Duodenal mucosa (tissue), 2 donors: Measurements from ENCODE around the gene INAFM1.

Experiments
- H3K27ac ChIP-seq: one replicate; pipeline ENCODE4 v1.7.0; 2013; ENCODE audit warnings: low read depth, low read length
- H3K27me3 ChIP-seq, 2 donors: one replicate each; pipeline ENCODE4 v1.7.0; 2013; ENCODE audit warnings: low read length in 2 of 2, control low read depth in 1 of 2; ENCODE audit not compliant: insufficient read depth in 2 of 2, control insufficient read depth in 1 of 2
- H3K36me3 ChIP-seq, 2 donors: one replicate each; pipeline ENCODE4 v1.7.0; 2013; ENCODE audit warnings: low read length in 2 of 2, control low read depth in 1 of 2; ENCODE audit not compliant: insufficient read depth in 2 of 2, control insufficient read depth in 1 of 2
- H3K4me1 ChIP-seq, 2 donors: one replicate each; pipeline ENCODE4 v1.7.0; 2013; ENCODE audit warnings: low read length in 2 of 2, control low read depth in 1 of 2; ENCODE audit not compliant: insufficient read depth in 2 of 2, control insufficient read depth in 1 of 2
- H3K4me3 ChIP-seq, 2 donors: one replicate each; pipeline ENCODE4 v1.7.0; 2013; ENCODE audit warnings: low read length in 2 of 2, low read depth in 1 of 2
- H3K9ac ChIP-seq, 2 donors: one replicate each; pipeline ENCODE4 v1.7.0; 2013; ENCODE audit warnings: low read length in 2 of 2, low read depth in 1 of 2
- H3K9me3 ChIP-seq, 2 donors: one replicate each; pipeline ENCODE4 v1.7.0; 2013; ENCODE audit warnings: low read length in 2 of 2, control low read depth in 1 of 2; ENCODE audit not compliant: control insufficient read depth in 1 of 2

The INAFM1 gene

GRCh38 chr19:47310323-47310722 is 35.6 kb downstream of the INAFM1 start:
- H3K36me3 ChIP-seq = no peaks in the 10 kb centered on the region
- no peaks in the 10 kb centered on the region for H3K27me3 ChIP-seq
- H3K9ac ChIP-seq = no peak overlapping the region
- H3K4me1 ChIP-seq = peaks cover 2% of the 10 kb centered on the region in 2 donors
- H3K4me3 ChIP-seq = no peak overlapping the region
- H3K27ac ChIP-seq = no peak overlapping the region
- no peaks in the 10 kb centered on the region for H3K9me3 ChIP-seq

- H3K4me3 ChIP-seq = no peak overlapping the region
- H3K9ac ChIP-seq = no peak overlapping the region
- H3K4me1 ChIP-seq = no peaks in the 10 kb centered on the region
- no peaks in the 10 kb centered on the region for H3K36me3 ChIP-seq
- H3K9me3 ChIP-seq = no peaks in the 10 kb centered on the region
- H3K27ac ChIP-seq = no peak overlapping the region
- no peaks in the 10 kb centered on the region for H3K27me3 ChIP-seq
Observed at GRCh38 chr19:47310819-47311218, 36.1 kb downstream of the INAFM1 start.

- no peak overlapping the region for H3K27ac ChIP-seq
- no peak overlapping the region for H3K9ac ChIP-seq
- no peaks in the 10 kb centered on the region for H3K36me3 ChIP-seq
- no peaks in the 10 kb centered on the region for H3K27me3 ChIP-seq
- no peaks in the 10 kb centered on the region for H3K4me1 ChIP-seq
- no peaks in the 10 kb centered on the region for H3K9me3 ChIP-seq
- H3K4me3 ChIP-seq = no peak overlapping the region
Observed at GRCh38 chr19:47312366-47313006, 37.8 kb downstream of the INAFM1 start.

- Histone ChIP-seq H3K27me3 (no peaks in the 10 kb centered on the region), H3K4me1 (no peaks in the 10 kb centered on the region), H3K9ac (no peak overlapping the region), H3K27ac (no peak overlapping the region), H3K36me3 (no peaks in the 10 kb centered on the region), H3K9me3 (no peaks in the 10 kb centered on the region), H3K4me3 (no peak overlapping the region)
Observed at GRCh38 chr19:47313754-47314295, 39.1 kb downstream of the INAFM1 start.

- no peak overlapping the region for H3K27ac ChIP-seq
- peaks cover 0 to 4% of the 10 kb centered on the region in 2 donors for H3K27me3 ChIP-seq
- no peaks in the 10 kb centered on the region for H3K4me1 ChIP-seq
Observed at GRCh38 chr19:47315125-47315821, 40.6 kb downstream of the INAFM1 start.

GRCh38 chr19:47316513-47316912 is 41.8 kb downstream of the INAFM1 start:
- no peak overlapping the region for H3K27ac ChIP-seq
- H3K9me3 ChIP-seq = no peaks in the 10 kb centered on the region
- no peaks in the 10 kb centered on the region for H3K36me3 ChIP-seq
- H3K4me3 ChIP-seq = no peak overlapping the region
- H3K27me3 ChIP-seq = peaks cover 0 to 4% of the 10 kb centered on the region in 2 donors
- no peak overlapping the region for H3K9ac ChIP-seq
- H3K4me1 ChIP-seq = no peaks in the 10 kb centered on the region

More at GRCh38 chr19:47315125-47315821, 40.6 kb downstream of the INAFM1 start:
- H3K4me3 ChIP-seq = no peak overlapping the region
- H3K9me3 ChIP-seq = no peaks in the 10 kb centered on the region
- no peaks in the 10 kb centered on the region for H3K36me3 ChIP-seq
- H3K9ac ChIP-seq = no peak overlapping the region

- no peak overlapping the region for H3K4me3 ChIP-seq
- H3K27ac ChIP-seq = no peak overlapping the region
- no peak overlapping the region for H3K9ac ChIP-seq
- peaks cover 0 to 3% of the 10 kb centered on the region in 2 donors for H3K4me1 ChIP-seq
- H3K27me3 ChIP-seq = peaks cover 0 to 4% of the 10 kb centered on the region in 2 donors
- no peaks in the 10 kb centered on the region for H3K9me3 ChIP-seq
- H3K36me3 ChIP-seq = no peaks in the 10 kb centered on the region
Observed at GRCh38 chr19:47319923-47320871, 45.5 kb downstream of the INAFM1 start.

- H3K27ac ChIP-seq = no peak overlapping the region
- H3K9ac ChIP-seq = no peak overlapping the region
- H3K36me3 ChIP-seq = no peaks in the 10 kb centered on the region
- no peaks in the 10 kb centered on the region for H3K9me3 ChIP-seq
- H3K4me1 ChIP-seq = peaks cover 0 to 3% of the 10 kb centered on the region in 2 donors
- no peak overlapping the region for H3K4me3 ChIP-seq
- H3K27me3 ChIP-seq = peaks cover 0 to 4% of the 10 kb centered on the region in 2 donors
Observed at GRCh38 chr19:47321630-47322029, 46.9 kb downstream of the INAFM1 start.

GRCh38 chr19:47322058-47322457 is 47.4 kb downstream of the INAFM1 start:
- no peak overlapping the region for H3K4me3 ChIP-seq
- H3K27ac ChIP-seq = no peak overlapping the region

More at GRCh38 chr19:47322058-47322457, 47.4 kb downstream of the INAFM1 start:
- Histone ChIP-seq H3K9me3 (no peaks in the 10 kb centered on the region), H3K4me1 (peaks cover 0 to 3% of the 10 kb centered on the region in 2 donors), H3K27me3 (peaks cover 0 to 4% of the 10 kb centered on the region in 2 donors), H3K36me3 (no peaks in the 10 kb centered on the region), H3K9ac (no peak overlapping the region)
